HG03460 (cell line): ENCODE data around the gene ZNF189.
"Not testable (repeated sequence)": the region's sequence is repeated elsewhere in the genome, so short reads cannot be mapped to it uniquely, and the experiment has no call there.

Experiments used
- ATAC-seq: cut with Tn5 transposase; IDR thresholded peaks from one replicate; pipeline ENCODE4 v1.9.1; 2021; ENCODE audit not compliant: unreplicated experiment

The ZNF189 gene

DNA sequence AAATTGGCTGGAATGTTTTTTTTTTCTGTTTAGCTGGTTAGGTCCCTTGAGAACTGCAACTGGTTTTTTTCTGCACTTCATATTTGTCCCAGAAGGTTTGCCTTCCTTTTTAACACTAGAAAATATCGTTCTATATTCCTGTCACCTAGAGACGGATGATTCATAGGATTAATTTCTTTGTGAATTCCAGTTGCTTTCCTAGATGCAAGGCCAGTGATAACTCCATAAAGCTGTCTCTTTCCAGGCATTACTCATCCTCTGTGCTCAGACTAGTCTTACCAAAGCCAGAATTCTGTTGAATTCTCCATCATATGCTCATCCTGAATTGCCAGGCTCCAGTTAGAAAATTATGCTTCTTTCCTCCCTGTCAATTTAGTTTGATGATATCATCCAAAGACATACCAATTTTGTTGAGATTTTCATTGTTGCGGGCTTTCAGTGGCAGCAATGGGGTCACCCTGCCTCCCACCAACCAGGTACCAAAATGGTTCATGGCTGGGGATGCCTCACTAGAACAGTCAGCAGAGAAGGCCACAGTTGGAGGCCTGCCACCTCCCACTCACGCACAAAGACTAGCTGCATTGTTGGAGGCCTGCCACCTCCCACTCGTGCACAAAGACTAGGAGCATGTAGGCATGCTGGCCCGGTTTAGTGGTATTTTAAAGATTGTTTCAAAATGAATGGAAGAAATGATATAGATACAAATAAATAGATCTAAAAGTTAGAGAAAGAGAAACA lies 22.4 kb upstream of the ZNF189 start:
- ATAC-seq = no peak

DNA sequence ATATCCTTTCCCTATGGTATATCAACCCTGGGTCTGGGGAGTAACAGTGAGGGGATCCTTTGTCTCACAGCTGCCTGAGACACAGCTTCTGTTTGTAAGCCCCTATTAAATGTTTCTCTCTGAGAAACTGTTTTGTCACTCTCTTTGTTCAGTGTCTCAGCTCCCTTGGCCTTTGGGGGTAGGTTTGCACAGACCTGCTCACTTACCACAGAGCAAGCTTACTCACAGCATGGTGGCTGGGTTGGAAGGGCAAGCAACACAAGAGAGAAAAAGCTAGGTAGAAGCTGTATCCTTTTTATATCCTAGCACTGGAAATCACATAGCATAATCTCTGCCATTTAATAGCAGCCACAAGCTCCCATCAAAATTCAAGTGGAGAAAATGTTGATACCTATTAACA lies 18.4 kb upstream of the ZNF189 start:
- no peak for ATAC-seq

DNA sequence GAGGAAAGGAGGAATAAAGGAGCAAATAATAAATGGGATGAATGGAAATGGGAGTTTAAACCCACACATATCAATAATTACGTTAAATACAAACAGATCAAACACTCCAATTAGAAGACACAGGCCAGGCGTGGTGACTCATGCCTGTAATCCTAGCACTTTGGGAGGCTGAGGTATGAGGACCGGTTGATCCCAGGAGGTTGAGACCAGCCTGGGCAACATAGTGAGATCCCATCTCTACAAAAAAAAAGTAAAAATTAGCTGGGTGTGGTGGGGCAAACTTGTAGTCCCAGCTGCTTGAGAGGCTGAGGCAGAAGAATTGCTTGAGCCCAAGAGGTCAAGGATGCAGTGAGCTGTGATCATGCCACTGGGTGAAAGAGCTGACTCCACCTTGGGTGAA lies 17.5 kb upstream of the ZNF189 start:
- no peak for ATAC-seq

DNA sequence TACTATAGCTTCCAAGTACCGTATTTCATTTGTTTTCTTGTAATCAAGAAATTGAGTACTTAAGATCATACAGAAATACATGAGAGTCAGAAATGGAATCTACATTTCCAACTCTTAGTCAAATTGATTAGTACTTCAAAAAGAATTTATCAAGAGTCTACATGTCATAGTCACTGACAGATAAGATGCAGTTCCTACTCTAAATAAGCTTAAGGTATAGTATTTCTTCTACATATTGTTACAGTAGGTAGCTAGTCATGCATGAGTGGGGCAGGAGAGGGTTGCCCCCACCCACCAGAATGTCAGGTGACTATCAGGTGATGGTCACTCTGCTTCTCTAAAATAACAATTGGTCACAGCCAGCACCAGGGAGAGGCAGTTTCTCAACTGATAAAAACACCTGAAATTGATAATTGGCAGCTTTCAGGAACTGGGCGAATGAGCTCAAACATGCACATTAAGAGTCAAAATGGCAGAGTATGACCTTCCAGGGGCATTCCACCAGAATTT lies 16.8 kb upstream of the ZNF189 start:
- no peak for ATAC-seq

DNA sequence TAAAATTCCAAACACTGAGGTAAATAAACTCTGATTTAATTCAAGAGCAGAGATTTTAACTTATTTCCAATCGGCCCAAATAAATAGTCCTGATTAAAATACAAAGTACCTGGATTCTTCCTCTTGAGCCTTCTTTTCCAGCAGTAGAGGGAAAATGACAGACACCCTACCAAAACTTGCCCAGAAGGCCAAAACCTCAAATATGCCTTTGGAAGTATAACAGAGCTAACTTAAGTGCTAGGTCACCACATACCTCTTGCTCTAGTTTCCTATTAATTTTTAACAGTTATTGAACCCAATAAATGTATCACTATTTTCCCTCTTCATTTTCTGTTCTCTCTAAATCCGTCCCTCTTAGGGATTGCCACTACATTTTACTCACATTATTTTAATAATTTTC lies 15.3 kb upstream of the ZNF189 start:
- no peak for ATAC-seq

DNA sequence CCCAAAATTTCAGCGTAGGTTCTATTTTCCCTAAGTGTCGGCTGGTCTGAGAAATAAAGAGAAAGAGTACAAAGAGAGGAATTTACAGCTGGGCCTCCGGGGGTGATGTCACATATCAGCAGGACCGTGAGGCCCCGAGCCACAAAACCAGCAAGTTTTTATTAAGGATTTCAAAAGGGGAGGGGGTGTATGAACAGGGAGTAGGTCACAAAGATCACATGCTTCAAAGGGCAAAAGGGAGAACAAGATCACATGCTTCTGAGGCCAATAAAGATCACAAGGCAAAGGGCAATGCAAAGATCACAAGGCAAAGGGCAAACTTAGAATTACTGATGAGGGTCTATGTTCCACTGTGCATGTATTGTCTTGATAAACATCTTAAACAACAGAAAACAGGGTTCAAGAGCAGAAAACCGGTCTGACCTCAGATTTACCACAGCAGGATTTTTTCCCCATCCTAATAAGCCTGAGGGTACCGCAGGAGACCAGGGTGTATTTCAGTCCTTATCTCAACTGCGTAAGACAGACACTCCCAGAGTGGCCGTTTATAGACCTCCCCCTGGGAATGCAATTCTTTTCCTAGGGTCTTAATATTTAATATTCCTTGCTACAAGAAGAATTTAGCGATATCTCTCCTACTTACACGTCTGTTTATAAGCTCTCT lies 13.6 kb upstream of the ZNF189 start, which contains the start of gene BAAT:
BAAT (minus strand) TSS at position 134 of the 664 bp plus-strand sequence. CDS start 13,602 bp downstream, outside the sequence.
- not testable (repeated sequence) for ATAC-seq

DNA sequence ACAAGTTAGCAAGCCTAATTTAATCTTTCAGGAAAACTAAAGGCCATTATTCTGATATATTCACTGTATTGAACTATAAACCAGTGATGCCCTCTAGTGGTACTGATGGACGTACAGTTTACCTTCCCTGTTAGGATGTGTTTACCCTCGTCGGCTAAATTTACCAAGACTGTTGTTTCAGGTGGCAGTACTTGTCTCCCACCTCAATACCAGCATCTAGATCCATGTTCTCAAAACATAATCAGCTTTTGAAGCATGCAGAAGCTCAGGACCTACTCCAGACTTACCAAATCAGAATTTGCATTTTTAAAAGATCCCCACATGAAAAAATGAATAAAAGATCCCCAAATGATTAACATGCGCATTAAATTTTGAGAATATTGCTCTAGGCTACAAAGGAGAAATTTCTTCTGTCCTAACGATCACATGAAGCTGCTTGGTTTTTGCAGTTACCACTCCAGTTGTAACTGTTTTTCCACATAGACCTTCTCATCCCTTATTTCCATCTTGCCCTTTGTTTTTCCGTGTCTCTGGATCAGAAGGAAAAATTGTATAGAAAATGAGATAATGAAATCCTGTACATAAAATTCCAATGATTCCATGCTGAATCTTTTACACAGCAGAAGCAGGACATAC lies 10.7 kb upstream of the ZNF189 start:
- no peak for ATAC-seq

DNA sequence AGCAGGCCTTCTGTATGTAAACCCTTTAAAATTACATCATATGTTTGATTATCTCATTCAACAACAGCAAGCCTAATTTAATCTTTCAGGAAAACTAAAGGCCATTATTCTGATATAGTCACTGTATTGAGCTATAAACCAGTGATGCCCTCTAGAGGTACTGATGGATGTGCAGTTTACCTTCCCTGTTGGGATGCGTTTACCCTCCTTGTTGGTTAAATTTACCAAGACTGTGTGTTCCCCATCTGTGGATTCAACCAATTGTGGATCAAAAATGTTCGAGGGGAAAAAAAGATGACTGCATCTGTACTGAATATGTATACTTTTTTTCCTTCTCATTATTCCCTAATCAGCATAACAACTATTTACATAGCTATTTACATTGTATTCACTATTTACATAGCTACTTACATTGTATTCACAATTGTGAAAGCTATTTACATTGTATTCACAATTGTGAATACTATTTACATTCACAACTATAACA lies 10.1 kb upstream of the ZNF189 start:
- no peak for ATAC-seq

DNA sequence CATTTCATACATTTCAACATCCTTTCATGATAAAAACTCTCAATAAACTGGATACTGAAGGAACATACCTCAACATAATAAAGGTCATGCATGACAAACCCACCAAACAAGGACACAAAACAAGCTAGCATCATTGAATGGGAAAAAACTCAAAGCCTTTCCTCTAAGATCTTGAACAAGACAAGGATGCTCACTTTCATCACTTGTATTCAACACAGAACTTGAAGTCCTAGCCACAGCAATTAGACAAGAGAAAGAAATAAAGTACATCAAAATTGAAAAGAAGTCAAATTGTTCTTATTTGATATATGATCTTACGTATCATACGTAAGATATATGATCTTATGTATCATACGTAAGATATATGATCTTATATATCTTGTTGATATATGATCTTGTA lies 5.5 kb upstream of the ZNF189 start:
- ATAC-seq = no peak

DNA sequence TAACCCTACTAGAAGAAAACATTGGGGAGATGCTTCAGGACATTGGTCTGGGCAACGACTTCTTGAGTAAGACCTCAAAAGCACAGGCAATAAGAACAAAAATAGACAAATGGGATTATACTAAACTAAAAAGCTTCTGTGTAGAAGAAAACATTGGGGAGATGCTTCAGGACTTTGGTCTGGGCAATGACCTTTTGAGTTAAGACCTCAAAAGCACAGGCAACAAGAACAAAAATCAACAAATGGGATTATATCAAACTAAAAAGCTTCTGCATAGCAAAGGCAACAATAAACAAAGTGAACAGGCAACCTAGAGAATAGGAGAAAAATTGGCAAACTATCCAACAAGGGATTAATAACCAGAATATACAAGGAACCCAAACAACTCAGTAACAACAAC lies 4.0 kb upstream of the ZNF189 start:
- ATAC-seq = no peak

DNA sequence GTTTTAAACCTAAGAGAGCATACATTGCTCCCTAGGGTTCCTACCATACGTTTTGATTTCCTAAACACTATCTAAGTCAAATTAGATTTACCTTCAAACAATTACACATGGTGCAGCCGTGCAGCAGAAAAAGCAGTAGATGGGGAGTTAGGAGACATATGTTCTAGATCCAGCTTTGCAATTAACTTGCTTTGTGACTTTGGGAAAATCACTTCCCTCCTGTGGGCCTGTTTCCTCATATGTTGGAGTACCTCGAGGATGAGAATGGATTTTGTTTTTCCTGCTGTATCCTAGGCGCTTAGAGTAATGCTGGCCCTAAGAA lies 944 bp upstream of the ZNF189 start:
- ATAC-seq = no peak

DNA sequence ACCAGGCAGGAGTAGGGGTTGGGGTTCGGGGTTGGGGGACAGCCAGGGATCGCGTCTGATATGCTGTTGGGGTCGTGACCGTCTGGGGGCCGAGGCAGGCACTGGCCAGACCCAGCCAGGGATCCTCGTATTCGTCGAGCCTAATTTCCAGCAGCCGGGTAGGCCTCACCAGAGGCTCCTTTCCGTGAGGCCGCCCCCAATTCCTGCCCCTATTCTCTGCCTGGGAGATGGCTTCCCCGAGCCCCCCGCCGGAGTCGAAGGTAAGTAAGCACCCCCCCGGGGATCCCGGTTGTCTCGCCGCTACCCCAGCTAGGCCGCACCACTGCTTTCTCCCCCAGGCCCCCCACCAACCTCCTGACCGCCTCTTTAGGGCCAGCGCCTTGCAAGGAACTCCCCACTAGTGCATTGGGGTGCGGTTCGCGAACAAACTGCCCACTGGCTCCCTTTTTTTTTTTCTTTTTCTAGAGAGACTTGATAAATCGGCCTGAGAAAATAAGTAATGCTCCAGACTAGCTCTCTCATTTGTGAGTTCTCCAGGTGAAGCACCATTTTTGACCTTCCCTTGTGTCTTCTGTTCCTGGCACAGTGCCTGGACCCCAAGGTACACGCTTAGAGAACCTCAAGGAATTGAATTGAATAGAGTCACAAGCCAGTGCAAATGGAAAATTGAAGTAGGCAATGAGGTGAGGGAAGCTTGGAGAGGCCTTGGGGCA lies 435 bp downstream of the ZNF189 start:
- peak; percentile 13 for ATAC-seq

DNA sequence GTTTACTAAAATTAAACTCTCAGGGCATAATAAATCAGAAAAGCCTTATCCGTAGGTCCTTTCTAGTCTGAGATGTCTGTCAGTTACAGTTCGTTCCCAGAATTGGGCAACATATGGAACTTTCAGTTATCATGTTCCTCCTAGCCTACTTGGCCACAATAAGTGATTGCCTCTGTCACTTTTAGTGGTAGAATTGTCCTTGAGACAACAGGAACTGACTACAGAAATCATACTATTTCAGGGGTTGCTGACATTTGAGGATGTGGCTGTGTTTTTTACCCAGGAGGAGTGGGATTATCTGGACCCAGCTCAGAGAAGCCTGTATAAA lies 956 bp downstream of the ZNF189 start:
- no peak for ATAC-seq

DNA sequence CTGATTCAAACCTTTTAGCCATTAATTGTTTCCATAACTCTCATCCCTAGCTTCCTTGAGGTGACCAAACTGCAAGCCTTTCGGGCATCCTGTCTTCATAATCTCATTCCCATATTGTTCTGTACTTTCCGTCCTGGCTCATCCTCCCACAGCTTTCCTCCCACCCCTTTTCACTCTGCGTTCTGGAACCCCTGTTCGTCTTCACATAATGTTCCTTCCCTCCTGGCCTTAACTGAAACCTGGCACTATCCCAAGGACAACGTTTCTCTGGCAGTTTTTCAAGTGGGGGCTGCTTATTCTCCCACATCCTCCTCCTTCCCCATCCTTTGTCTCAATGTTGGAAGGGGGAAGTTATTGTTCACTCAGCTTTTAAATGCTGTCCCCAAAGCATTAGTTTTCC lies 1.5 kb downstream of the ZNF189 start:
- ATAC-seq = no peak

DNA sequence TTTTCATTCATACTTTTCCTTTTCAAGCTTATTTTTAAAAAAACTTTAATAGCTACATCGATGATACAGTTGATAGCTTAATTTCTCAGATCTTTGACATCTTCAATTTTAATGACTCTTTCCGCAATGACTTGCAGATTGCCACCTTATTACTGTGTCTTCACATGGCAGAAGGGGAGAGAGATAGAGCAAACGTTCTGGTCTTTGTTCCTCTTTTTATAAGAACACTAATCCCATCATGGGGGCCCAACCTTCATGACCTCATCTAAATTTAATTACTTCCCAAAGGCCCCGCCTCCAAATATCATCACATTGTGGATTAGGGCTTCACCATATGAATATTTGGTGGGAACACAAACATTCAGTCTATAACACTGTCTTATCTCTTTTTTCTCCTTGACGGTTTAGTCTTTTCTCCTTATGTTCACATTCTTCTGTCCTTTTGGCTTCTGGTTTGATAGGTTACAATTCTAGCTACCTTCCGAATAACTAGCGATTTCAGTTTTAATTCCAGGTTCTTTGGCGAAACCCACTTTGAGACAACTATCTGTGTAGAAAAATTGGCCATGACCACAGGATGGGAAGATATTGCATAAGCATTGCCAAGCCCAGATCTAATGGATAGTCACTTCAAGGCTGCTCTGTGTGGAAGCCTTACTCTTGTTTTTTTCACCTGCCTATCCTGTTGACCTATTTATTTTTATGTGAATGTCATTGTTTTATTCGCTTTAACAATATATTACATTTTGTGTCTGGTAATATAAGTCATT lies 5.0 kb downstream of the ZNF189 start:
- ATAC-seq = no peak

DNA sequence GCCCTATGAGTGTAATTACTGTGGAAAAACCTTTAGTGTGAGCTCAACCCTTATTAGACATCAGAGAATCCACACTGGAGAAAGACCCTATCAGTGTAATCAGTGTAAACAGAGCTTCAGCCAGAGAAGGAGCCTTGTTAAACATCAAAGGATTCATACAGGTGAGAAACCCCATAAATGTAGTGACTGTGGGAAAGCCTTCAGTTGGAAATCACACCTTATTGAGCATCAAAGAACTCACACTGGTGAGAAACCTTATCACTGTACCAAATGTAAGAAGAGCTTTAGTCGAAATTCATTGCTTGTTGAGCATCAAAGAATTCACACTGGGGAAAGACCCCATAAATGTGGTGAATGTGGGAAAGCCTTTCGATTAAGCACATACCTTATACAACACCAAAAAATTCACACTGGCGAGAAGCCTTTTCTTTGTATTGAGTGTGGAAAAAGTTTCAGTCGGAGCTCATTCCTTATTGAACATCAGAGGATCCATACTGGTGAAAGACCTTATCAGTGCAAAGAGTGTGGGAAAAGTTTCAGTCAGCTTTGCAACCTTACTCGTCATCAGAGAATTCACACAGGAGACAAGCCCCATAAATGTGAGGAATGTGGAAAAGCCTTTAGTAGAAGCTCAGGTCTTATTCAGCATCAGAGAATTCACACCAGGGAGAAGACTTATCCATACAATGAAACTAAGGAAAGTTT lies 9.9 kb downstream of the ZNF189 start:
- ATAC-seq = no peak

DNA sequence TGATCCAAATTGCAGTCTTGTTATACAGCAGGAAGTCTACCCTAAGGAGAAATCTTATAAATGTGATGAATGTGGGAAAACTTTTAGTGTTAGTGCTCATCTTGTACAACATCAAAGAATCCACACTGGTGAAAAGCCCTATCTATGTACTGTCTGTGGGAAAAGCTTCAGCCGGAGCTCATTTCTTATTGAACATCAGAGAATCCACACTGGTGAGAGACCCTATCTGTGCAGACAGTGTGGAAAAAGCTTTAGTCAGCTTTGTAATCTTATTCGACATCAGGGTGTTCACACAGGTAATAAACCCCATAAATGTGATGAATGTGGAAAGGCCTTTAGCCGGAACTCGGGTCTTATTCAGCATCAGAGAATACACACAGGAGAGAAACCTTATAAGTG lies 10.4 kb downstream of the ZNF189 start:
- no peak for ATAC-seq

DNA sequence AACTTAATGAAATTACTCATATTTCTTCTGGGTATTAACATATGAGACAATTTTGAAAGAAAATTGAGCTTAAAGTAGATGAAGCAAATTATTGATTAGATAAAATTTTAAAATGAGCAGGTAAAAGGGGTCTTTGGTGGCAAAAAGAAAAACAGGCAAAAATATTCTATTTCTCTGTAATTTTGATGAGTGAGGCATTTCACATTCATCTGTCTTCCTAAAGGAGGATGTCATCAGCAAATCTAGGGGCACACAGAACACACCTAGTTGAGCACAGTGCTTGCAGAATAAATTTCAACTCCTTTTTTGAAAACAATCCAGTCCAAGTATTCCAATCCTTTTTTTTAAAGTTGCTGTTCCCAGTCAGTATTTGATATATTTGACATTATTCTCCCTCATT lies 16.2 kb downstream of the ZNF189 start:
- no peak for ATAC-seq

DNA sequence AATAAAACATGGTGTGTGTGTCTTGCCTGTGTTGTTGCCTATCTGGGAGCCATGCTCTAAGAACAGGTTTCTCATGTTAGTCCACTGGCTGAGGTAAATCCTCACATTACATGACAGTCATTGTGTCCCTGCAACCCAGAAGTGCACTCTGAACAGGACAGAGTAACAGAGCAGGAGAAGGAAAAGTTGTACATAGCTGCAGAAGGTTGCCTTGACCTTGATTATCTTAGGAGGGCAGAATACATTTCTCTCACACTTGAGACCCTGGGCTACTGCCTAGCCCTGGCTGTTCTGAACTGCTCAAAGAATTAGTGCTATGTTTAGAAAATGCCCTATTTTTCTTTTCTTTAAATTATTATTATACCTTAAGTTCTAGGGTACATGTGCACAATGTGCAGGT lies 16.9 kb downstream of the ZNF189 start:
- no peak for ATAC-seq

DNA sequence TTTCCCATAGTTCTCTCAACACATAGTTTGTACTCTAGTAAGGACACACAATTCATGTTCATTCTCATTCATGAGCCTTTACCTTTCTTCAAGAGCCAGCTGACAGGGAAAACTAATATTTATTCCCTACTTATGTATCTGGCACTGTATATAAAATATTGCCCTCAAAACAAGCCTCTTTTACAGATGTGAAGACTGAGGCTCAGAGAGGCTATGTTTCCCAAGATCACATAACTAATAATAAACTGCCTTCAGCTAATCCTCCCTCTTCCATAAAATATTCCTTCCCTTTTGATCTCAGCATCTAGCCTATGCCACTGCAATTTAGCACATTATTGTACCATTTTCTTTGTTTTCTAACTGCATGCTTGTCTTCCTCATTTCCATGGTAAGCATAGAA lies 18.7 kb downstream of the ZNF189 start:
- ATAC-seq = no peak
